Diencephalon (tissue), 1 donor: ENCODE measurements around the gene GDAP2. TPM values are rescaled to one million over a fixed set of nuclear protein-coding genes. Genes with fewer than 3 reads are reported as not detected.

Source experiments
- total RNA-seq: library from RNA; depleted of rRNA; stranded (reverse); fragments of >200 nt; gene quantifications from one replicate; pipeline ENCODE4 v1.2.3, GENCODE V29; 2014

Gene GDAP2
- total RNA-seq: 49.1 TPM

GRCh38 chr1:117929343-117930172 is at the start of gene GDAP2, which contains the start of gene WDR3:
Gene GDAP2, minus strand, starts transcription at chr1:117929621. Its CDS starts 9,264 bp downstream, at chr1:117920357.
Gene WDR3, plus strand, starts transcription at chr1:117929739. Its CDS starts 3,581 bp downstream, at chr1:117933320.

Other genes with a start within 250 kb of the GDAP2 start
- gene WDR3, start 118 bp upstream of the GDAP2 start, total RNA-seq: 19.1 TPM